ENCODE measurements around the gene RAB1B.
"Not testable (repeated sequence)": the region's sequence is repeated elsewhere in the genome, so short reads cannot be mapped to it uniquely, and the experiment has no call there.

The RAB1B gene

DNA sequence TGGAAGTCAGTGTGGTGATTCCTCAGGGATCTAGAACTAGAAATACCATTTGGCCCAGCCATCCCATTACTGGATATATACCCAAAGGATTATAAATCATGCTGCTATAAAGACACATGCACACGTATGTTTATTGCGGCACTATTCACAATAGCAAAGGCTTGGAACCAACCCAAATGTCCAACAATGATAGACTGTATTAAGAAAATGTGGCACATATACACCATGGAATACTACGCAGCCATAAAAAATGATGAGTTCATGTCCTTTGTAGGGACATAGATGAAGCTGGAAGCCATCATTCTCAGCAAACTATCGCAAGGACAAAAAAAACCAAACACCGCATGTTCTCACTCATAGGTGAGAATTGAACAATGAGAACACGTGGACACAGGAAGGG is 52.3 kb downstream of the RAB1B start:
- not testable (repeated sequence) for H3K36me3 ChIP-seq (ENCODE audit: control insufficient read depth, low read depth, low read length); H3K27me3 ChIP-seq (ENCODE audit: control insufficient read depth, insufficient read depth, low read length); H3K27ac ChIP-seq (ENCODE audit: low read length); H3K9me3 ChIP-seq (ENCODE audit: control insufficient read depth, low read depth, low read length); H3K9ac ChIP-seq (ENCODE audit: low read length); H3K4me3 ChIP-seq (ENCODE audit: low read length)
- peaks cover 14% of the 10 kb centered on the region for H3K4me1 ChIP-seq (ENCODE audit: control insufficient read depth, low read depth, low read length)

DNA sequence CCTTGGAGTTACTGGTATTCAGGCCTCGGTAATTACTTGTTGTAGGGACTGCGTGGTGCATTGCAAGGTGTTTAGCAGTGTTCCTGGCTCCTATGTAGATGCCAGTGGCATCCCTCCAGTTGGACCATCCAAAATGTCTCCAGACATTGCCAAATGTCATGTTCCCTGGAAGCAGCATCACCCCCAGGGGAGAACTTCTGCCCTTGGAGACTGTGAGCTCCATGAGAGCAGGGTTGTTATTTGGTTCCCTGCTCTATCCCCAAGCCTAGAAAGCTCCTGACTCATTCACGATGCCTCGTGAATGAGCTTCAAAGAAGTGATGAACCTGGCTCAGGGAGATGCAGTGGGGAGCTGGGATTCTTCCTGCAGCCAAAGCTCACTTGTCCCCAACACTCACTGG is 53.2 kb downstream of the RAB1B start:
- Histone ChIP-seq H3K27me3 (ENCODE audit: control insufficient read depth, insufficient read depth, low read length) (no peaks in the 10 kb centered on the region), H3K36me3 (ENCODE audit: control insufficient read depth, low read depth, low read length) (no peaks in the 10 kb centered on the region), H3K9ac (ENCODE audit: low read length) (no peak overlapping the region), H3K4me1 (ENCODE audit: control insufficient read depth, low read depth, low read length) (peaks cover 14% of the 10 kb centered on the region), H3K4me3 (ENCODE audit: low read length) (no peak overlapping the region), H3K9me3 (ENCODE audit: control insufficient read depth, low read depth, low read length) (no peaks in the 10 kb centered on the region), H3K27ac (ENCODE audit: low read length) (no peak overlapping the region)

- Histone ChIP-seq H3K9ac (ENCODE audit: low read length) (no peak overlapping the region), H3K9me3 (ENCODE audit: control insufficient read depth, low read depth, low read length) (no peaks in the 10 kb centered on the region), H3K27ac (ENCODE audit: low read length) (no peak overlapping the region), H3K4me3 (ENCODE audit: low read length) (no peak overlapping the region), H3K4me1 (ENCODE audit: control insufficient read depth, low read depth, low read length) (peaks cover 6% of the 10 kb centered on the region), H3K36me3 (ENCODE audit: control insufficient read depth, low read depth, low read length) (no peaks in the 10 kb centered on the region), H3K27me3 (ENCODE audit: control insufficient read depth, insufficient read depth, low read length) (peaks cover 5% of the 10 kb centered on the region)
Measured at GRCh38 chr11:66322732-66323427, 54.4 kb downstream of the RAB1B start.

DNA sequence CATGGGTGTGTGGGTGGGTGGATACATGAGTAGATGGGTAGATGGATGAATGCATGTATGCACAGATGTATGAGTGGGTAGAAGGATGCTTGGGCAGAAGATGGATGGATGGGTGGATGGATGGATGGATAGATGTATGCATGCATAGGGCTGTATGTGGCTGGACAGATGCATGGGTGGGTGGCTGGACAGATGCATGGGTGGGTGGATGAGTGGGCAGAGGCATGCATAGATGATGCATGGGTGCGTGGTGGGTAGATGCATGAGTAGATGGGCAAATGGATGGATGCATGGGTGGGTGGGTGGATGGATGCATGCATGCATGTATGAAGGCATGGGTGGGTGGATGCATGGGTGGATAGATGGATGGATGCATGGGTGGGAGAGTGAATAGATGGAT is 55.2 kb downstream of the RAB1B start:
- peaks cover 8% of the 10 kb centered on the region for H3K27me3 ChIP-seq (ENCODE audit: control insufficient read depth, insufficient read depth, low read length)
- H3K4me3 ChIP-seq (ENCODE audit: low read length), result no peak overlapping the region
- no peak overlapping the region for H3K27ac ChIP-seq (ENCODE audit: low read length)
- H3K36me3 ChIP-seq (ENCODE audit: control insufficient read depth, low read depth, low read length), result no peaks in the 10 kb centered on the region
- H3K4me1 ChIP-seq (ENCODE audit: control insufficient read depth, low read depth, low read length), result peaks cover 3% of the 10 kb centered on the region
- no peaks in the 10 kb centered on the region for H3K9me3 ChIP-seq (ENCODE audit: control insufficient read depth, low read depth, low read length)
- H3K9ac ChIP-seq (ENCODE audit: low read length), result no peak overlapping the region

- Histone ChIP-seq H3K4me3 (ENCODE audit: low read length) (no peak overlapping the region), H3K27ac (ENCODE audit: low read length) (no peak overlapping the region), H3K36me3 (ENCODE audit: control insufficient read depth, low read depth, low read length) (no peaks in the 10 kb centered on the region), H3K27me3 (ENCODE audit: control insufficient read depth, insufficient read depth, low read length) (peaks cover 8% of the 10 kb centered on the region), H3K9me3 (ENCODE audit: control insufficient read depth, low read depth, low read length) (no peaks in the 10 kb centered on the region), H3K9ac (ENCODE audit: low read length) (no peak overlapping the region), H3K4me1 (ENCODE audit: control insufficient read depth, low read depth, low read length) (peaks cover 4% of the 10 kb centered on the region)
Measured at GRCh38 chr11:66324664-66325063, 56.2 kb downstream of the RAB1B start.

GRCh38 chr11:66325263-66325671 is 56.8 kb downstream of the RAB1B start:
- Histone ChIP-seq H3K9me3 (ENCODE audit: control insufficient read depth, low read depth, low read length) (no peaks in the 10 kb centered on the region), H3K4me3 (ENCODE audit: low read length) (no peak overlapping the region), H3K36me3 (ENCODE audit: control insufficient read depth, low read depth, low read length) (no peaks in the 10 kb centered on the region), H3K9ac (ENCODE audit: low read length) (no peak overlapping the region), H3K27me3 (ENCODE audit: control insufficient read depth, insufficient read depth, low read length) (peaks cover 8% of the 10 kb centered on the region), H3K27ac (ENCODE audit: low read length) (no peak overlapping the region), H3K4me1 (ENCODE audit: control insufficient read depth, low read depth, low read length) (peaks cover 4% of the 10 kb centered on the region)

DNA sequence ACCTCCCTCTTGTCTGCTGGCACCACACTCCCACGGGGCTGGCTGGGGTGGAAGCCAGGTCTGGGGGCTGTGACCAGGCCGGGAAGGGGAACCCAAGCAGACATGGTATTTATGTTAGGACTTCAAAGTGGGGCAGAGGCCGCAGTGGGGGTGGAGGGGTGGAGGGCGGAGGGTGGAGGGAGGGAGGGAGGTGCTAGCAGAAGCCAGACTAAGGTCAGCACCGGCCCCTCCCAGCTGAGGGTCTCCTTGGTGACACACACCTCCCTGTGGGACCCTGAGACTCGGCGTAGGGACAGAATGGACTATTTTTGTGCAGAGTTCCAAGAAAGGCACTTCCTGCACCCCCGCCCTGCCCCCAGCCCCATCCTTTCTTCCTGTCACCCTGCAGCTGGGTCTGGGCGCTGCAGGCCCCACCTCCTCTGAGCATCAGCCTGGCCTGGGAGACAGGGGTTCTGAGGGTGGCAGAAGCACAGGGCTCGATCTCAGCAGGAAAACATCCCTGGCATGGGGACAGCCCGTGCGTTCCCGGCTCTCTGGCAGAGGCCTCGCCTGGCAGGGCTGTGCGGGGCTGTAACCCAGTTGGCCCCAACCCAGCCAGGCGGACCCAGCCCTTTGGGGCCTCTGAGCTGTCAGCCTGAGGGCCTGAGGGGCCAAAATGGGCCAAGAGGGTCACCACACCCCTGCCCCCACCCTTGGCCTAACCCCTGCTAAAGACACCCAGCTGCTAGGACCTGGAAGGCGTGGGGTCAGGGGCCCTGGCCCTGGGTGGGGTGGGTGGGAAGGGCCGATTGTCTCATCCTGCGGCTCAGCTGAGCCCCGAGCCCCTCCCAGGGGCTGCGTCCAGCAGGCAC is 58.0 kb downstream of the RAB1B start:
- peaks cover 4% of the 10 kb centered on the region for H3K4me1 ChIP-seq (ENCODE audit: control insufficient read depth, low read depth, low read length)
- H3K4me3 ChIP-seq (ENCODE audit: low read length), result no peak overlapping the region
- H3K9me3 ChIP-seq (ENCODE audit: control insufficient read depth, low read depth, low read length), result no peaks in the 10 kb centered on the region
- no peaks in the 10 kb centered on the region for H3K36me3 ChIP-seq (ENCODE audit: control insufficient read depth, low read depth, low read length)
- peaks cover 8% of the 10 kb centered on the region for H3K27me3 ChIP-seq (ENCODE audit: control insufficient read depth, insufficient read depth, low read length)
- H3K9ac ChIP-seq (ENCODE audit: low read length), result no peak overlapping the region
- no peak overlapping the region for H3K27ac ChIP-seq (ENCODE audit: low read length)
